Cardiac atrium fibroblast (primary cell): ENCODE data around the gene TRIM27. TPM values are rescaled to one million over a fixed set of nuclear protein-coding genes. Genes with fewer than 3 reads are reported as not detected.

Source experiments
- total RNA-seq: library from RNA; depleted of rRNA; stranded (reverse); fragments of >200 nt; gene quantifications from 2 replicates; pipeline ENCODE4 v1.2.3, GENCODE V29; 2015

Gene TRIM27
- total RNA-seq, result 49.8 and 50.5 TPM in 2 replicates

GRCh38 chr6:28923318-28924102 lies at the start of gene TRIM27:
Gene TRIM27, minus strand, starts transcription at chr6:28923985. Its CDS starts 353 bp downstream, at chr6:28923632.

Other genes starting within 250 kb of the TRIM27 start
- 0.97 and 1.1 TPM in 2 replicates for gene ZNF311, start 81.3 kb upstream of the TRIM27 start, total RNA-seq
- not detected in 2 replicates for gene OR2W1, start 121.2 kb upstream of the TRIM27 start, total RNA-seq
- not detected in 2 replicates for gene OR2B3, start 163.3 kb upstream of the TRIM27 start, total RNA-seq
- gene OR2J1, start 175.5 kb upstream of the TRIM27 start, total RNA-seq, result not detected in 2 replicates
- not detected in 2 replicates for gene OR2J3, start 184.1 kb upstream of the TRIM27 start, total RNA-seq
- not detected in 2 replicates for gene OR2J2, start 246.9 kb upstream of the TRIM27 start, total RNA-seq